WTC11 (cell line): ENCODE measurements around the gene BABAM2. TPM values are rescaled to one million over a fixed set of nuclear protein-coding genes. Genes with fewer than 3 reads are reported as not detected.

Experiments used
- ATAC-seq: fragments of 200-7000 bp; cut with Tn5 transposase; 2 replicates; pipeline ENCODE4 v1.10.0; 2021; ENCODE audit warnings: mild to moderate bottlenecking, moderate library complexity
- CTCF ChIA-PET: fragments of 300-600 bp; sonication (Branson Sonifier 250); formaldehyde crosslinking; loops from one replicate; lab custom pipeline; 2021; ENCODE audit warnings: antibody characterized with exemption; lab: Charles Lee
- POLR2A ChIA-PET: fragments of 350-600 bp; sonication (Branson Sonifier 250); formaldehyde crosslinking; loops from one replicate; lab custom pipeline; 2021; ENCODE audit warnings: antibody characterized with exemption; lab: Charles Lee
- DNase-seq: peaks from one replicate; pipeline ENCODE4 v3.0.0; 2021; ENCODE audit warnings: low spot score
- H3K27ac Mint-ChIP-seq: 2 replicates; pipeline ENCODE4 v1.8.0; 2021; ENCODE audit warnings: mixed read lengths
- H3K27me3 Mint-ChIP-seq: 2 replicates; pipeline ENCODE4 v1.8.0; 2021; ENCODE audit warnings: low read depth, mild to moderate bottlenecking, moderate library complexity, mixed read lengths
- H3K36me3 Mint-ChIP-seq: 2 replicates; pipeline ENCODE4 v1.8.0; 2021; ENCODE audit warnings: mixed read lengths
- H3K4me1 Mint-ChIP-seq: 2 replicates; pipeline ENCODE4 v1.8.0; 2022; ENCODE audit warnings: mixed read lengths
- H3K4me3 Mint-ChIP-seq: 2 replicates; pipeline ENCODE4 v1.8.0; 2021; ENCODE audit warnings: mild to moderate bottlenecking, moderate library complexity, mixed read lengths
- H3K9me3 Mint-ChIP-seq: 2 replicates; pipeline ENCODE4 v1.8.0; 2021; ENCODE audit warnings: mixed read lengths
- ARID4B ChIP-seq: sonication (generic); formaldehyde crosslinking; IDR thresholded peaks from 2 replicates; pipeline ENCODE4 v1.8.0; 2023; ENCODE audit warnings: missing genetic modification reagents, mild to moderate bottlenecking, borderline replicate concordance
- ATF1 ChIP-seq: sonication (generic); formaldehyde crosslinking; IDR thresholded peaks from 2 replicates; pipeline ENCODE4 v1.8.1; 2023; ENCODE audit warnings: mild to moderate bottlenecking, moderate library complexity, missing genetic modification reagents
- ESRRA ChIP-seq: sonication (generic); formaldehyde crosslinking; IDR thresholded peaks from 2 replicates; pipeline ENCODE4 v1.8.1; 2022; ENCODE audit warnings: mild to moderate bottlenecking, missing genetic modification reagents, borderline replicate concordance
- FOXK1 ChIP-seq: sonication (generic); formaldehyde crosslinking; IDR thresholded peaks from 2 replicates; pipeline ENCODE4 v1.8.0; 2022; ENCODE audit warnings: mild to moderate bottlenecking, moderate library complexity, missing genetic modification reagents
- GRHL2 ChIP-seq: fragments of 250-450 bp; sonication (Bioruptor Pico); IDR thresholded peaks from 2 replicates; pipeline ENCODE4 v1.8.0; 2022; ENCODE audit warnings: mild to moderate bottlenecking, moderate library complexity; ENCODE audit not compliant: insufficient replicate concordance, severe bottlenecking
- NR2C2 ChIP-seq: sonication (generic); formaldehyde crosslinking; IDR thresholded peaks from 2 replicates; pipeline ENCODE4 v1.8.0; 2022; ENCODE audit warnings: mild to moderate bottlenecking, missing genetic modification reagents
- USF1 ChIP-seq: sonication (generic); formaldehyde crosslinking; IDR thresholded peaks from 2 replicates; pipeline ENCODE4 v1.8.0; 2022; ENCODE audit warnings: mild to moderate bottlenecking, missing genetic modification reagents
- ZBTB43 ChIP-seq: sonication (generic); formaldehyde crosslinking; IDR thresholded peaks from 2 replicates; pipeline ENCODE4 v1.8.1; 2023; ENCODE audit warnings: mild to moderate bottlenecking, missing genetic modification reagents
- ZNF281 ChIP-seq: sonication (generic); formaldehyde crosslinking; IDR thresholded peaks from 2 replicates; pipeline ENCODE4 v1.8.0; 2023; ENCODE audit warnings: mild to moderate bottlenecking, missing genetic modification reagents
- ZNF396 ChIP-seq: fragments of 250-450 bp; sonication (Bioruptor Pico); IDR thresholded peaks from 2 replicates; pipeline ENCODE4 v1.8.0; 2021; ENCODE audit warnings: mild to moderate bottlenecking, moderate library complexity, borderline replicate concordance
- ZNF512 ChIP-seq: sonication (generic); formaldehyde crosslinking; IDR thresholded peaks from 2 replicates; pipeline ENCODE4 v1.8.1; 2022; ENCODE audit warnings: missing genetic modification reagents, borderline replicate concordance
- ZNF671 ChIP-seq: fragments of 250-450 bp; sonication (Bioruptor Pico); IDR thresholded peaks from 2 replicates; pipeline ENCODE4 v1.8.0; 2021; ENCODE audit warnings: mild to moderate bottlenecking
- total RNA-seq: library from RNA; stranded (reverse); gene quantifications from 3 replicates; pipeline ENCODE4 v1.2.3, GENCODE V29; 2021

BABAM2 gene
- total RNA-seq, 1 experiment from 2014 or later, result 16.5 TPM

- Mint-ChIP-seq H3K4me1 (peaks cover 39% of the 10 kb centered on the region), H3K27ac (no peak overlapping the region), H3K27me3 (no peaks in the 10 kb centered on the region), H3K9me3 (no peaks in the 10 kb centered on the region), H3K4me3 (no peak overlapping the region), H3K36me3 (no peaks in the 10 kb centered on the region)
- DNase-seq (no peak), ATAC-seq (no peak)
- ChIA-PET POLR2A (no interaction called here), CTCF (no interaction called here)
- TF ChIP-seq ARID4B (CRISPR knock-in tag) (no peak), FOXK1 (CRISPR knock-in tag) (no peak), ZNF512 (no peak), ZBTB43 (CRISPR knock-in tag) (no peak), ZNF396 (CRISPR knock-in tag) (no peak), ZNF281 (CRISPR knock-in tag) (no peak), GRHL2 (CRISPR knock-in tag) (no peak)
Observed at GRCh38 chr2:28325567-28326468, 435.3 kb downstream of the BABAM2 start.

- no peaks in the 10 kb centered on the region for H3K27me3 Mint-ChIP-seq
- H3K9me3 Mint-ChIP-seq, result no peaks in the 10 kb centered on the region
- H3K4me3 Mint-ChIP-seq, result no peak overlapping the region
- H3K36me3 Mint-ChIP-seq, result no peaks in the 10 kb centered on the region
- ChIA-PET POLR2A (no interaction called here), CTCF (no interaction called here)
- ATAC-seq (no peak), DNase-seq (no peak)
- no peak overlapping the region for H3K27ac Mint-ChIP-seq
- TF ChIP-seq ESRRA (CRISPR knock-in tag), result no peak
- no peak for TF ChIP-seq ZNF671 (CRISPR knock-in tag)
- TF ChIP-seq NR2C2 (CRISPR knock-in tag), result no peak
- TF ChIP-seq ATF1 (CRISPR knock-in tag), result no peak
- no peak for TF ChIP-seq USF1 (CRISPR knock-in tag)
- peaks cover 33% of the 10 kb centered on the region for H3K4me1 Mint-ChIP-seq
Observed at GRCh38 chr2:28326469-28326805, 435.9 kb downstream of the BABAM2 start.
